Lower leg skin (tissue), 4 donors: ENCODE data around the gene SWI5. TPM values are rescaled to one million over a fixed set of nuclear protein-coding genes. Genes with fewer than 3 reads are reported as not detected.
"Not testable (repeated sequence)": the region's sequence is repeated elsewhere in the genome, so short reads cannot be mapped to it uniquely, and the experiment has no call there.

Source experiments
- DNase-seq, 2 donors: peaks; one replicate each; pipeline ENCODE4 v3.0.0-alpha.2; 2019; ENCODE audit warnings: low spot score in 2 of 2
- H3K4me3 ChIP-seq: fragments of 200-600 bp; sonication (generic); 2 replicates; pipeline ENCODE4 v1.5.1; 2017; ENCODE audit warnings: mild to moderate bottlenecking, low read depth; ENCODE audit not compliant: poor library complexity, severe bottlenecking
- CTCF ChIP-seq, 3 donors: fragments of 450-650 bp; IDR thresholded peaks; one replicate each; pipeline ENCODE4 v1.5.1; 2016; ENCODE audit warnings: antibody characterized with exemption in 3 of 3, mild to moderate bottlenecking in 3 of 3, moderate library complexity in 2 of 3
- POLR2A ChIP-seq, 2 donors: fragments of 450-650 bp; IDR thresholded peaks; one replicate each; pipeline ENCODE4 v1.6.1; 2016 to 2017; ENCODE audit warnings: antibody characterized with exemption in 2 of 2, mild to moderate bottlenecking in 1 of 2, moderate library complexity in 1 of 2
- WGBS, 2 donors: methylation state at CpG; one replicate each; pipeline ENCODE4 v1.1.5; 2018; 5-methylcytosine and 5-hydroxymethylcytosine counted together
- intact Hi-C: fragments of 100-400 bp; cut with DNase I; formaldehyde crosslinking; loops from one replicate; pipeline ENCODE4 v1.15.0; 2023; ENCODE audit warnings: low total_unique reads
- total RNA-seq, 4 donors: library from RNA; depleted of rRNA; stranded (reverse); fragments of >200 nt; gene quantifications; one replicate each; pipeline ENCODE4 v1.1.0, GENCODE V29; 2016

SWI5 gene
- total RNA-seq: 10 to 100 TPM; 12.3 to 31.1 (median 24.8) TPM

GRCh38 chr9:128276008-128276573, at the start of gene SWI5:
Gene SWI5 (plus strand): TSS chr9:128276276.
- TF ChIP-seq POLR2A (IDR thresholded peaks at IDR 0.05) (peak in 1 of 2 donors; percentile 92), CTCF (IDR thresholded peaks at IDR 0.05) (no peak)
- 0% methylated on average over 26 to 37 of the region's 38 CpGs for WGBS, 2 donors
- DNase-seq: peak; percentile 100
- peak within 1 kb of the TSS; percentile 88 for H3K4me3 ChIP-seq
- intact Hi-C loops: no loop called here

DNA sequence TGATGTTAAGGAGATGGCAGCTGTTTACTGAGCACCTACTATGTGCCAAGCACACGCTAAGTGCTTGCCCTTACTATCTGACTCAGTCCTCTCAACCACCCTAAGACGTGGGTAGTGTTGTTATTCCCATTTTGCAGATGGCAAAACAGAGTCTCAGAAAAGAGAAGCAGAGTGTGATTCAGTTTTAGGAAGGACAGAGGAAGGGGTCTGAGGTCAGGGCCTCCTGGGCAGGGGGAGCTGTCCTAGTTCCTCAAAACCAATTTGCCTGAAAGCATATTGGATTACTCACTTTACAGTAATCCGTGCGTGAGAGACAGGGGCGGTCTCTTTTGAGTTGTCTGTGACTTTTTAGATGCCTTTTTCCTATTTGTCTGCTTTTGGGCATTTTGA, 49.7 kb upstream of the SWI5 start:
- no peak for DNase-seq
- no peak for TF ChIP-seq CTCF (IDR thresholded peaks at IDR 0.05)
- no peak for TF ChIP-seq POLR2A (IDR thresholded peaks at IDR 0.05)
- WGBS, 2 donors: 79 to 81% methylated on average over 5 of the region's 5 CpGs
- no peak overlapping the region for H3K4me3 ChIP-seq
- intact Hi-C loops: no loop called here

DNA sequence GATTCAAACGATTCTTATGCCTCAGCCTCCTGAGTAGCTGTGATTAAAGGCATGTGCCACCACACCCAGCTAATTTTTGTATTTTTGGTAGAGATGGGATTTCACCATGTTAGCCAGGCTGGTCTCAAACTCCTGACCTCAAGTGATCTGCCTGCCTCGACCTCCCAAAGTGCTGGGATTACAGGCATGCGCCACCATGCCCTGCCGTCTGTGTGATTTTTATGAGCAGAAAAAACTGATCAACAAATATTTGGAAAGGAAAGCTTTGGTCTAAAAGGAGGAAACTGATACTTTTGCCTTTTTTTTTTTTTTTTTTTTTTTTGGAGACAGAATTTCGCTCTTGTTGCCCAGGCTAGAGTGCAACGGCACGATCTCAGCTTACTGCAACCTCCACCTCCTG, 45.2 kb upstream of the SWI5 start:
- intact Hi-C loops, H3K4me3 ChIP-seq, DNase-seq: not testable (repeated sequence)
- WGBS, 2 donors: 60 to 70% methylated on average over 7 of the region's 7 CpGs

DNA sequence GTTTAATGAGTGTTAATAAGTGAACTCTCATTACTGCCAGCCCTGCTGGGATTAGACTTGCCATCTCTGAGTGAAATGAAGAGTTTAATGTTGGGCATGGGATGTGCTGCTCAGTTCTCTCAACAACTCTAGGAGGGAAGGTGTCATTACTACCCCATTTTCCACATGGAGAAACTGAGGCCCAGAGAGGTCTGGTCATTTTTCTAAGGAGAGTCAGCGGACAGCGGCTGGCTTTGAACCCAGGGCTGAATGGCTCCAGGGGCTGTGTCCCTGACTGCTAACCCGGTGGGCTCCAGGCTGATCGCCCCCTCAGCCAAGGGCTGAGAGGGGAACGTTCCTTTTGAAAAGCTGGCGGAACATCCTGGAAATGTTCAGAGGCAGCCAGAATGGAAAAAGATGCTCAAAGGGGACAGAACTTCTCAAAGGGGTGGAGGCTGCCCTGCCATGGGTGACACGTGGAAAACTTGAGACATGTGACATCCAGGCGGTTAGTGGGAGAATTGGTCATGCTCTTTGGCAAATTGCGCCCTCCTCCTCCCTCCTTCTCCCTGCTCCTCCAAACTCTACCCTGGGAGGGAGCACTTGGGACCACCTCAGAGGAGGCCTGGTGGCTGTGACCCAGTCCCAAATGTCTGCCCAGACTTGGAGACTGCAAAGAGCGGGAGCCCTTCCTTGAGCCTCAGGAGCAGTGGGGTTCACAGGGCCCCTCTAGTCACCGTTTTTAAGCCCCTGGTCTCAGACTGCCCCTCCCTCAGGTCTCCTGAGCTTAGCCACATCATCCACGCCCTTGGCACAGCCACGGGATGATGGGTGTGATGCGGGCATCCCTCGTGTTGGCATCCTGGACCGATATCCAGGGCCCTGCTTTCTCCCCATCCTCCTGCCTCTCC, 44.2 kb upstream of the SWI5 start:
- WGBS, 2 donors: 48% methylated on average over 16 of the region's 16 CpGs
- intact Hi-C loops: no loop called here
- TF ChIP-seq POLR2A (IDR thresholded peaks at IDR 0.05): no peak
- TF ChIP-seq CTCF (IDR thresholded peaks at IDR 0.05): no peak
- DNase-seq: peak; percentile 86 to 94
- H3K4me3 ChIP-seq: no peak overlapping the region

- TF ChIP-seq CTCF (IDR thresholded peaks at IDR 0.05) (no peak), POLR2A (IDR thresholded peaks at IDR 0.05) (no peak)
- peak in 1 of 2 donors; percentile 13 for DNase-seq
- 72 to 75% methylated on average over 21 to 22 of the region's 22 CpGs for WGBS, 2 donors
- intact Hi-C loops: no loop called here
- H3K4me3 ChIP-seq: no peak overlapping the region
Observed at GRCh38 chr9:128232528-128233428, 43.3 kb upstream of the SWI5 start.
